ENCODE data around the gene OLFM4.

GRCh38 chr13:53023246-53023645 is 5.4 kb upstream of the OLFM4 start:
- TF ChIP-seq CTCF (IDR thresholded peaks at IDR 0.05) (no peak), POLR2A (IDR thresholded peaks at IDR 0.05) (no peak)

Measured in uterus (tissue), 2 donors.